Mononuclear cell (primary cell): ENCODE measurements around the gene HSPG2. TPM values are rescaled to one million over a fixed set of nuclear protein-coding genes. Genes with fewer than 3 reads are reported as not detected.
"Not testable (repeated sequence)": the region's sequence is repeated elsewhere in the genome, so short reads cannot be mapped to it uniquely, and the experiment has no call there.

Source experiments
- H3K27me3 ChIP-seq: 2 replicates; pipeline ENCODE4 v1.6.0; 2011; ENCODE audit warnings: low read length, control low read depth; ENCODE audit not compliant: insufficient read depth
- H3K4me1 ChIP-seq: 2 replicates; pipeline ENCODE4 v1.5.1; 2011; ENCODE audit warnings: mild to moderate bottlenecking, low read length, control low read depth; ENCODE audit not compliant: insufficient read depth
- H3K4me3 ChIP-seq: 2 replicates; pipeline ENCODE4 v1.5.1; 2011; ENCODE audit warnings: mild to moderate bottlenecking, low read length, moderate library complexity
- H3K9me3 ChIP-seq: 2 replicates; pipeline ENCODE4 v1.5.1; 2011; ENCODE audit warnings: low read depth, mild to moderate bottlenecking, control low read depth, low read length
- total RNA-seq: library from RNA; depleted of rRNA; stranded (reverse); fragments of >200 nt; gene quantifications from one replicate; pipeline ENCODE4 v1.2.3, GENCODE V29; 2012

The HSPG2 gene
- total RNA-seq, 1 donor = 0.73 TPM

DNA sequence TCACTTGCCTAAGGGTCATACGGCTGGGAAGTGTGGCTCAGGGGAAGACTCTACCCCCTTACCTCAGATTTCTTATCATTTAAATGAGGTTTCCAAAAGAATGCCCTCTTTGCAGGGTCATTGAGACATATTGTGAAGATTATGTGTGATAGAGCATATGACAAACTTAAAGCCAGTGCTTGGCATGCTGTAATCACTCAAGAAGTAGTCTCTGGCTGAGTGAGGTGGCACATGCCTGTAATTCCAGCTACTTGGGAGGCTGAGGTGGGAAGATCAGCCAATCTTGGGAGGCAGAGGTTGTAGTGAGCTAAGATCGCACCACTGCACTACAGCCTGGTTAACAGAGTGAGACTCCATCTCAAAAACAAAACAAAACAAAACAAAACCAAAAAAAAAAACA, 132.6 kb downstream of the HSPG2 start:
- Histone ChIP-seq H3K9me3 (no peaks in the 10 kb centered on the region), H3K27me3 (no peaks in the 10 kb centered on the region), H3K4me1 (no peaks in the 10 kb centered on the region), H3K4me3 (no peak overlapping the region)

DNA sequence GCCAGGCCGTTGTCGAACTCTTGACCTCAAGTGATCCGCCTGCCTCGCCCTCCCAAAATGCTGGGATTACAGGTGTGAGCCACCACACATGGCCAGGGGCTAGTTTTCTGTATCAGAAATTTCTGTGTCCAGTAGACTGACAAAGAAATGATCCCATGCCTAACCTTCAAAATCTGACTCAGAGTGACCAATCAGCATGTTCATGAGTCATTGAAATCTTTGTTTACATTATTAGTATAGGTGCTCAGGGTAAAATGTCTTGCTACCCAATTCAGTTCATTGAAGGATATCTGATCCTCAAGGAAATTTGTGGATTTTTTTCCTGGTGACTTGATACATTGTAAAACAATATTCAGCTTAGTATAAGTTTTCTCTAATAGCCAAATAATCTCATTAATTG, 136.0 kb downstream of the HSPG2 start:
- Histone ChIP-seq H3K4me1 (no peaks in the 10 kb centered on the region), H3K9me3 (no peaks in the 10 kb centered on the region), H3K4me3 (no peak overlapping the region), H3K27me3 (no peaks in the 10 kb centered on the region)

DNA sequence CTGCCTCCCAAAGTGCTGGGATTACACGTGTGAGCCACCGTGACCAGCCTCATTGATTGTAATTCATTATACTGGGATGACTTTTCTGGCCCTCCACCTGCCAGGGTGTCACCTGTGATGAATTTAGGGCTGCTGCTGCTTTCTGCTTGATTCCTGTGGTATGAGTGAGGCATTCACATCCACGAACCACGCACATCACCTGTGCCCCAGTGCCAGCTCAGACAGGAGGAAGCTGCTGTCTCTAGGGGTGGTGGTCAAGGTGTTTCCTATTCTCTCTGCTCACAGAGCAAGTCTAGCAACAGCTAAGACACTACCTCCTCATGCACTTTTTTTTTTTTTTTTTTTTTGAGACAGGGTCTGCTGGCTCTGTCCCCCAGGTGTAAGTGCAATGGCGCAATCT, 137.4 kb downstream of the HSPG2 start:
- Histone ChIP-seq H3K4me1 (no peaks in the 10 kb centered on the region), H3K9me3 (no peaks in the 10 kb centered on the region), H3K4me3 (no peak overlapping the region), H3K27me3 (no peaks in the 10 kb centered on the region)

DNA sequence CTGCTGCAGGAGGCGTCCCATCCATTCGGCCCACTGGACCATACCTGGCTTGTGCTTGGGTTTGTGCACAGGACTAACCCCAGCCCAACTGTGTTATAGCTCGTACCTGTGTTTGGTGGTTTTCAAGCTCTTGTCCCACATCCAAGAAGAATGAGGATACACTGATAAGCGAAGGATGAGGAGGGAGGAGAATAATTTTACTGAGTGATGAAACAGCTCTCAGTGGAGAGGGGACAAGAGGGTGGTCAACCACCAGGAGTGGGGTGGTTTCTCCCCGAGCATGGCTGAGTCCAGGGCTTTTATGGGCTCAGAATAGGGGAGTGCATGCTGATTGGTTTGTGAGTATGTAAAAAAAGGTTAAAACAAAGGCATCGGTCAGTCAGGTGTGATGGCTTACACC, 142.0 kb downstream of the HSPG2 start:
- Histone ChIP-seq H3K4me1 (peaks cover 8% of the 10 kb centered on the region), H3K4me3 (no peak overlapping the region), H3K9me3 (no peaks in the 10 kb centered on the region), H3K27me3 (no peaks in the 10 kb centered on the region)

DNA sequence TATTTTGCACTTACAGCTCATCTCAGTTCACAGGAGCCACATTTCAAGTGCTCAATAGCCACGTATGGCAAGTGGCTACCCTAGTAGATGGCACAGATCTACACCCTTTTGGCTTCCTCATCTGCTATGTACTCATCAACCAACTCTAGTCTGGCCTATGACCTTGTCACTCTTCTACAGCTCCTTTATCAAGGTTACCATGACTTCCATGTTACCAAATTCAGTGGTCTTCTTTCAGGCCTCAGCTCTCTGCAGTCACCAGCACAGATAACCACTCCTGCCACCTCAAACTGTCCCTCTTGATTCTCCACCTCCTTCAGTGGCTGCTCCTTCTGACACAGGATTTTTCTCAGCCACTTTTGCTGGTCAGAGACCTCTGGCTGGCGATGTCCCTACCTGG, 142.5 kb downstream of the HSPG2 start:
- Histone ChIP-seq H3K27me3 (no peaks in the 10 kb centered on the region), H3K9me3 (no peaks in the 10 kb centered on the region), H3K4me3 (no peak overlapping the region), H3K4me1 (peaks cover 8% of the 10 kb centered on the region)

DNA sequence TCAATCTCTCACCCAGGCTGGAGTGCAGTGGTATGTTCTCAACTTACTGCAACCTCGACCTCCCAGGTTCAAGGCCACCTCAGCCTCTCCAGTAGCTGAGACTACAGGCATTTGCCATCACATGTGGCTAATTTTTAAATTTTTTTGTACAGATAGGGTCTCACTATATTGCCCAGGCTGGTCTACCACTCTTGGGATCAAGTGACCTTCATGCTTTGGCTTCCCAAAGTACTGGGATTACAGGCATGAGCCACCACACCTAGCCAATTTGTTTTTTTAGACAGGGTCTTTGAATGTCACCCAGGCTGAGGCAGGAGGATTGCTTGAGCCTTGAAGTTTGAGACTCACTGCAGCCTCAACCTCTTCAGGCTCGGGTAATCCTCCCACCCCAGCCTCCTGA, 144.0 kb downstream of the HSPG2 start:
- Histone ChIP-seq H3K4me3 (no peak overlapping the region), H3K9me3 (no peaks in the 10 kb centered on the region), H3K27me3 (no peaks in the 10 kb centered on the region), H3K4me1 (peaks cover 11% of the 10 kb centered on the region)

DNA sequence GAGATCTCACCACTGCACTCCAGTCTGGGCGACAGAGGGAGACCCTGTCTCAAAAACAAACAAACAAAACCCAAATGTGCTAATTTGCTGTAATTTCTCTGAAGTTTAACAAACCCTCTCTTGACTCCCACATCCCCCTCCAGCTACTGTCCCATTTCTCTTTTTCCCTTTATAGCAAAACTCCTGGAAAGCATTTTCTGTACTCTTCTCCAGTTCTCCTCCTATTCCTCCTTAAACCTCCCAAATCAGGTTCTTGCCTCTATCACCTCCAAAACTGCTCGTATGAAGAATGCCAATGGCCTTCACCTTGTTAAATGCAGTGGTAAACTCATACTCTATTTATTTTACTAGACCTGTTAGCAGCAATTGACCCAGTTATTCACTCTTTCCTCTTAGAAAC, 150.5 kb downstream of the HSPG2 start:
- H3K9me3 ChIP-seq = no peaks in the 10 kb centered on the region
- H3K4me1 ChIP-seq = peaks cover 20% of the 10 kb centered on the region
- H3K27me3 ChIP-seq = no peaks in the 10 kb centered on the region
- no peak overlapping the region for H3K4me3 ChIP-seq

DNA sequence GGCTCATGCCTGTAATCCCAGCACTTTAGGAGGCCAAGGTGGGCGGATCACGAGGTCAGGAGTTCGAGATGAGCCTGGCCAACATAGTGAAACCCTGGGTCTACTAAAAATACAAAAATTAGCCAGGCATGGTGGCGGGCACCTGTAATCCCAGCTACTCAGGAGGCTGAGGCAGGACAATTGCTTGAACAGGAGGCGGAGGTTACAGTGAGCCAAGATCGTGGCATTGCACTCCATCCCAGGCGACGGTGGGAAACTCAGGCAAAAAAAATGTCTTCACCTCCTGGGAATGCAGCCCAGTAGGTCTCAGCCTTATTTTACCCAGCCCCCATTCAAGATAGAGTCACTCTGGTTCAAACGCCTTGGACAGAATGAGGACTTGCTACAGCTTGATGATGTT, 151.3 kb downstream of the HSPG2 start:
- H3K27me3 ChIP-seq, H3K9me3 ChIP-seq, H3K4me3 ChIP-seq: not testable (repeated sequence)
- H3K4me1 ChIP-seq = peaks cover 26% of the 10 kb centered on the region

DNA sequence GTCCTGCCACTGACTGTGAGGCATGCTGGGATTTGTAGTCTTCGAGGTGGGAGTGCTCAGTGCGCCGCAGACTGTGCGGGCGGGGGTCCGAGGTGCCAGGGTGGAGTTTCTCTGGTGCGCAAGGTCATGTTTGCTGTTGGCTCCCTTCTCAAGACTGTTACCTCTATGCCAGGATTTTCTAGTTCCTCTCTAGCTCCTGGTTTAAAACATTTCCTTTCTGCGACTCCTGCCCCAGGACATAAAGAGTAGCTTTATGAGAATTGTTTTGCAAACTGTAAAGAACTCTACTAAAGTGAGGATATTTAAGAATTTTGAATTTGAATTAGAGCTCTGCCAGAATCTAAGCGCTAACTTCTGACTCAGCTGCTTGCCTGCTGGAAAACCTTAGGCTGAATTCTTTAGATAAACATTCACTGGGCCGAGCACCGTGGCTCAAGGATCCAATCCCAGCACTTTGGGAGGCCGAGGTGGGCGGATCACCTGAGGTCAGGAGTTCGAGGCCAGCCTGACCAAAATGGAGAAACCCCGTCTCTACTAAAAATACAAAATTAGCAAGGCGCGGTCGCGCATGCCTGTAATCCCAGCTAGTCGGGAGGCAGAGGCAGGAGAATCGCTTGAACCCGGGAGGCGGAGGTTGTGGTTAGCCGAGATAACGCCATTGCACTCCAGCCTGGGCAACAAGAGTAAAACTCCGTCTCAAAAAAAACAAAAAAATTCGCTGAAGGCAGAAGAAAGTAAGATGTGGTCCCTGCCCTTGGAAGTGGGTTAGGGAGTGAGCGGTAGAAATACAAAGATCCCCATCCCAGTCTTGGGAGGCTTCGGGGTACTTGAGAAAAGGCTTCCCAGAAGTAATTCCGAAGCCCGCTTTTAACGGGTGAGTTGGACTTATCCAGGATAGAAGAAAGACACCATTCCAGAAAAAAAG, 153.2 kb downstream of the HSPG2 start:
- Histone ChIP-seq H3K4me3 (peak overlapping the region; percentile 97), H3K9me3 (no peaks in the 10 kb centered on the region), H3K27me3 (no peaks in the 10 kb centered on the region), H3K4me1 (peaks cover 39% of the 10 kb centered on the region)

DNA sequence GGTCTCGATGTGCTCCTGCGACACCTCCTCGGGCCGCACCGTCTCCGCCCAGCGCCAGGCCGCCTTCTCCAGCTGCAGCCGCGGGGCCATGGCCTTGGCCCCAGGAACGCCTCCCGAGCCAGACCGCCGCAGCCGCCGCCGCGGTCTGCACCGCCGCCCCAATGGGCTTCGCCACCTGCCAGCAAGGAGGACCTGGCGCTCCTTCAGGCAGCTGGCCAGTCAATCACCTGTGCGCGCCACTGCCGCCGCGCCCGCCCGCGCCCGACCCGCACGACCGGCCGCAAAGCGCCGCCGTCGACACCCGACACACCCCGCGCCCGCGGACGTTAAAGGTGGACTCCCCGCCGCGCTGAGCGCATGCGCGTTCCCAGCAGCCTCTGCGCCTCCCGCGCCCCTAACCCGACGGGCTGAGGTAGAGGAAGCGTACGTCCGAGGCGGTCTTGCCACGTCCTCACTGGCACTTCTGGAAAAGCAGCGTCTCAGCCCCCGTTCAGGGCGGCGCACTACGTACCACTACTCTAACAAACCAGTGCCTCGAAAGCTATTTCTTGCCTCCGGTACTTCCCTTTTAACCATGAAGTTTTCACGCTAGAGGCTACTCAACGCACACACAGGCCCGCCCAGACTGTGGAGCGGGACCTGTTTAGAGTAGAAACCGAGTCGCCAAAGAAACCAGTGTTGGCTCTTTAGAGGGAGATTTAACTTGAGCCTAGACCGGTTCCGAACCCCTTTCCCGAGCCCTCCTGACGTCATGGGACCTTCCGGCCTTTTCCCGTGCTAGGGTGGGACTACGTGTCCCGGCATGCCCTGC, 154.0 kb downstream of the HSPG2 start, which contains the start of gene USP48:
USP48 (minus strand) TSS at position 282 of the 811 bp plus-strand sequence; CDS start at position 90, 192 bp downstream.
- Histone ChIP-seq H3K4me3 (peak within 1 kb of the TSS; percentile 97), H3K9me3 (no peaks in the 10 kb centered on the region), H3K4me1 (peaks cover 43% of the 10 kb centered on the region), H3K27me3 (no peaks in the 10 kb centered on the region)

DNA sequence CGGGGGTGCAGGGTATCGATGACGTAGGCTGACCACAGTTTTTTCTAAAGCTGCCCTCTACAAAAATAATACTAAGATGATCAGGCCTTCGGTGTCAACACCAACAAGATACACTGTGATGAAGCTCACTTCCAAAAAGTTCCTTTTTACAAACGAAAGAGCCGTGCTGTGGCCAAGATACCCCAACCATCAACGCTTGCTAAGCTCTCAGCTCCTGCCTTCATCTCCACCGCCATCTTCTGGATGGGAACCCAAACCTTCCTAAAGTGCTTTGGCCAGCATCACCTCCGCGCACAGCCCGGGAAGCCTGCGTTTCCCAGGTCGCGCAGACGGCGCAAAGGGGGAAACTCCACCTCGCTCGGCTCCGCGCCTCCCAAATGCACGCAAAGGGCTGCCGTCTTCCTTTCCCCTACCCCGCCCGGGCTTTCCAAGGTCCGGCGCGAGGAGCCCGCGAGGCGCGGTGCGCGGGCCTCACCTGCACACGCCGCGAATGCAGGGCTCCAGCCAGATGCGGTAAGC, 154.7 kb downstream of the HSPG2 start:
- H3K9me3 ChIP-seq = no peaks in the 10 kb centered on the region
- H3K27me3 ChIP-seq = no peaks in the 10 kb centered on the region
- H3K4me1 ChIP-seq = peaks cover 42% of the 10 kb centered on the region
- peak overlapping the region; percentile 97 for H3K4me3 ChIP-seq

DNA sequence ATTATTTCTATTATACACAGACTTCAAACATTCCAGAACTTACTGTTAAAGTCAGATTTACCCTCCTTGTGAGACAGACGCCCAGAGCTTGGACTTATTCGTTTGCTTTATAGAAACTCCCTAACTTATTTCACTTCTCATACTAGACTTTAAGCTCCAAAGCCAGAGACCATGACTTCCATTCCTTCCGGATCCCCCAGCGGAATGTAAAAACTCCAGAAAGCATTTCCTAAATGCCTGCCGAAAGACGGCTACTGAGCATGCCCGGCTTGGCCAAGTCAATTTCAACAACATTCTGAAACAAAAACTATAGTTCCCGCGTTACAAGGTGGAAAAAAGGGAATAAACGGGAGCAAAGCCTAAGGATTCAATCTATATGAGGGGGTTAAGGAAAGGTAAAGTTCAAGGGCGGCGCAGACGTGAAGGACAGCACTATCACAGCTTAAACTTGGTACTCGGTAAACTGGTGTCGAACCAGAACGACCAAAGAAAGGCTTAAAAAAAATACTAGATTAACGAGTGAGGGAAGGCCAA, 155.2 kb downstream of the HSPG2 start:
- peaks cover 46% of the 10 kb centered on the region for H3K4me1 ChIP-seq
- peak overlapping the region; percentile 97 for H3K4me3 ChIP-seq
- H3K27me3 ChIP-seq = no peaks in the 10 kb centered on the region
- H3K9me3 ChIP-seq = no peaks in the 10 kb centered on the region

DNA sequence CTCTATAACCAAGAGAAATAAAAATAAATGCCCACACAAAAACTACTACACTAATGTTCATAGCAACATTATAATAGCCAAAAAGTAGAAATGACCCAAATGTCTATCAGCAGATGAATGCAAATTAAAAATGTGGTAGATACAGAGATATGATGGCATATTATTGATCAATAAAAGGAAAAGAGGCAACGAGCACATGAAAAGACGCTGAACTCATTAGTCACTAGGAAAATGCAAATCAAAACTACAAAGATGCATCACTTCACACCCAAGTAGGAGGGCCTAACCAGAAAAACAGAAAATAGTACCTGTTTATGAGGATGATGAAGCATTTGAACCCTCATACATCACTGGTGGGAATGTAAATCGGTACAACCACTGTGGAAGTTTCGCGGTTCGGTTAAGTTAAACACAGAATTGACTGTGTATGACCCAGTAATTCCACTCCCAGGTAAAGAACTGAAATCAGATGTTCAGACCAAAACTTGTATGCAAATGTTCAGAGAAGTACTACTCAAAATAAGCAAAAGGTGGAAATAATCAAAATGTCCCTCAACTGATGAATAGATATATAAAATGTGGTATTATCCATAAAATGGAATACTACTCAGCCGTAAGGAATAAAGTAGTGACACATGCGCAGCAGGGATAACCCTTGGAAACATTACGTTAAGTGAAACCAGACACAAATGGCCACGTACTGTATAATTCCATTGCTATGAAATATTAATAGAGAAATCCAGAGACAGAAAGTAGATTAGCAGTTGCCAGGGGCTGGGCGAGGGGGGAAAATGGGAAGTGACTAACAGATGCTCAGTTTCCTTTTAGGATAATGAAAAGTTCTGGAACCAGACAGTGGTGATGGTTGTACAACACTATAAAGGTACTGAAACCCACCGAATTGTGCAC, 157.2 kb downstream of the HSPG2 start:
- Histone ChIP-seq H3K4me1 (peaks cover 59% of the 10 kb centered on the region), H3K4me3 (no peak overlapping the region), H3K9me3 (no peaks in the 10 kb centered on the region), H3K27me3 (no peaks in the 10 kb centered on the region)

DNA sequence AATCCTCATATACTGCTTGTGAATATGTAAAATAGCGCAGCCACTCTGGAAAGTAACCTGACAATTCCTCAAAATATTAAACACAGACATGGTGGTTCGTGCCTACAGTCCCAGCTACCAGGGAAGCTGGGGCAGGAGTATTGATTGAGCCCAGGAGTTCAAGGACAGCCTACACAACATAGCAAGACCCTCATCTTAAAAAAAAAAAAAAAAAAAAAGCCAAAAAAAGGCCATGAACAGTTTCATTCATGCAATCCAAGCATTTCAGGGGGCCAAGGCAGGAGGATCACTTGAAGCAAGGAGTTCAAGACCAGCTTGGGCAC, 158.7 kb downstream of the HSPG2 start:
- H3K4me3 ChIP-seq = no peak overlapping the region
- H3K27me3 ChIP-seq = no peaks in the 10 kb centered on the region
- H3K4me1 ChIP-seq = peaks cover 66% of the 10 kb centered on the region
- no peaks in the 10 kb centered on the region for H3K9me3 ChIP-seq
